Esophagus squamous epithelium (tissue), 4 donors: Measurements from ENCODE around the gene KRT33B.

Experiments
- POLR2A ChIP-seq, 4 donors: fragments of 450-650 bp; IDR thresholded peaks; one replicate each; pipeline ENCODE4 v1.6.1; 2017; ENCODE audit warnings: antibody characterized with exemption in 4 of 4, mild to moderate bottlenecking in 4 of 4, moderate library complexity in 3 of 4
- TF ChIP-seq, protein P1 (sequence below), 6 experiments: fragments of 450-650 bp in 4 of 6; fragments of 200-600 bp in 2 of 6; sonication (generic) in 2 of 6; IDR thresholded peaks; one replicate each; pipeline ENCODE4 v1.5.1; 2016 to 2019; ENCODE audit warnings: antibody characterized with exemption in 6 of 6, mild to moderate bottlenecking in 4 of 6, moderate library complexity in 4 of 6

DNA sequence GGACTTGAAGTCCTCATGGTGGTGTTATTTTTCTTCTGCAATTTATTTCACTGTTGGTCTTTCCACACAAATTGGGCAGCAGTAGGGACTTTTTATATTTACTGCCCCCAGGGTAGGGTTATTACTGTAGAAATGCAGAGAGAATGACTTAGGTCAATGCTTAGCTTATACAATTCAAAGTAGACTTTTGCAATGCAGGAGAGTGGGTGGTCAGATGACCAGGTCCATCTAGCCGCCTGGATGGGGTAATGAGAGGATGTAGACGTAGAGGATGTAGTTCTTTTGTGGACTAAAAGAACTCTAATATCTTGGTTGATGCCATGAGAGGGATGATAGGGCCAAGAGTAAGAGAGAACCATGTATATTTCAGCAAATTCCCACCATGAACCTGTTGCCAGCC lies 51.4 kb downstream of the KRT33B start:
- TF ChIP-seq, protein P1, sequence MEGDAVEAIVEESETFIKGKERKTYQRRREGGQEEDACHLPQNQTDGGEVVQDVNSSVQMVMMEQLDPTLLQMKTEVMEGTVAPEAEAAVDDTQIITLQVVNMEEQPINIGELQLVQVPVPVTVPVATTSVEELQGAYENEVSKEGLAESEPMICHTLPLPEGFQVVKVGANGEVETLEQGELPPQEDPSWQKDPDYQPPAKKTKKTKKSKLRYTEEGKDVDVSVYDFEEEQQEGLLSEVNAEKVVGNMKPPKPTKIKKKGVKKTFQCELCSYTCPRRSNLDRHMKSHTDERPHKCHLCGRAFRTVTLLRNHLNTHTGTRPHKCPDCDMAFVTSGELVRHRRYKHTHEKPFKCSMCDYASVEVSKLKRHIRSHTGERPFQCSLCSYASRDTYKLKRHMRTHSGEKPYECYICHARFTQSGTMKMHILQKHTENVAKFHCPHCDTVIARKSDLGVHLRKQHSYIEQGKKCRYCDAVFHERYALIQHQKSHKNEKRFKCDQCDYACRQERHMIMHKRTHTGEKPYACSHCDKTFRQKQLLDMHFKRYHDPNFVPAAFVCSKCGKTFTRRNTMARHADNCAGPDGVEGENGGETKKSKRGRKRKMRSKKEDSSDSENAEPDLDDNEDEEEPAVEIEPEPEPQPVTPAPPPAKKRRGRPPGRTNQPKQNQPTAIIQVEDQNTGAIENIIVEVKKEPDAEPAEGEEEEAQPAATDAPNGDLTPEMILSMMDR (IDR thresholded peaks at IDR 0.05) = no peak
- no peak for TF ChIP-seq POLR2A (IDR thresholded peaks at IDR 0.05)
